ENCODE data around the gene NDUFB11. TPM values are rescaled to one million over a fixed set of nuclear protein-coding genes. Genes with fewer than 3 reads are reported as not detected.

The NDUFB11 gene
- 89.1 and 99.4 TPM in 2 replicates for total RNA-seq

DNA sequence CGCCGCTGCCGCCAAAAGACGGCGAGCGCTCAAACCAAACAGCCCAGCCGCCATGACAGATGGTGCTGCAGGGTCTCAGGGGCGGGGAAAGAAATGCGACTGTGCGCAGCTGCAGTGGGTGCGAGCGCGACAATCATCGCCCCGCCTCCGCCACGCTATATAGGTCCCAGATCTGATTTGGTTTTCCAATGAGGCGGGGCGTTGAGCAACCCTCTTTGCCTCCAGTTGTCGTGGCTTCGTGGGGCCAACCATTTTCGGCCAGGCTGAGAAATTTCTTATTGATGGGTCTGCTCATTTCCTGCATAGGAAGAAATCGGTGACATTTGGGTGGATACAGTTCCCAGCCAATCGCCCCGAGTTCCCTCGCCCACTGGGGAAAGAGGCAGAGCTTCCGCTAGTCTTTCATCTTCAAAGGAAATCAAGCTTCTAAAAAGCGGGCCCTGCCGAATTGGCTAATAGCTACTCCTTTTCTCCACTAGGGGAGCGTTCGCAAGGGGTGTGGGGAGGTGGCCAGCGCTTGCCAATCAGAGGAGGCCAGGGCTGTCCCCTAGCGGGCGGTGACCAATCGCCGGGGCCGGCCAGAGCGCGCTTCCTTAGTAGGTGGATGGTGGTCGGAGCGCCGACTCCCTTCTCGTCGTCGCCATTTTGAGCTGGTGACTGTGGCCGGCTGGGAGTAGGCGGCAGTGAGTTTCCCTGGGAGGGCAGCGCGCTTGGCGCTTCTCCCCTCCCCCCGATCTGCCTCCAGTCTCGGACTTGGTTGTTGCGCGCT is at the start of gene NDUFB11, which contains the start of gene RBM10:
NDUFB11 (minus strand) TSS at position 77 of the 769 bp plus-strand sequence; CDS start at position 54, 23 bp downstream.
RBM10 (plus strand) TSS at position 596 of the 769 bp plus-strand sequence. CDS start 2,261 bp downstream, outside the sequence.
- intact Hi-C loops (cut with micrococcal nuclease), result loop anchor here (1.0 to 5.0 kb wide), 11 partner anchors 16 to 692 kb away; partner anchors contain the start of genes CDK16, USP11, UXT and ZNF41

DNA sequence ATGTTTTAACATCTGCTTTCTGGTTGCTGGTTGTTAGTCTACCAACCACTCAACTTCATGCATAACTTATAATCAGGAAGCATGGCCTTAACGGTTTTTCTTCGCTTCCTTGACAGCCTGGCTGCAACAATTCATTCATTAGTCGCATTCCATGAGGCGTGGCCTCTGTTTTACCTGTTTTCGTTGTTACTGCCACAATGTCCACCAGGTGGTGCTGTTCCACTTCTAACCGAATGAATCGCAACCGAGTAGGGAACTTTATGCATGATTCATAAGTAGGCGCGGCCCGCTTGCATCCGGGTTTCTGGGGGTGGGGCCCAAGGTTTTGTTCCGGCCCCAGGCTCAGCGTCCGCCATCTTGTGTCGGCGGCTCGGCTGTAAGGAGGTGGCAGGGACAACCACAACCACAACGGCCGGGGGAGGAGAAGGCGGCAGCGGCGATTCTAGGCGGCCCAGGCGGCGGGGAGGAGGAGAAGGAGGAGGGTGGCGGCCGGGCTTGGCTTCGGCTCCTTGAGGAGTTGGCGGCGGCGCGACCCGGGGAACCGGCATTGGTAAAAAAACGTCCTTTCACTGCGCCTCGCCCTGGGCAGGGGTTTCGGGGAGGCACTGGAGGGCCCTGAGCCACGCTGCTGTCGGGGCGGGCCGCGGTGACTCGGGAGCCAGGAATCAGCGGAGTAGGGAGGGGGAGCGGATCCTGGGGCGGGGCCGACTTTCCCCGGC is 49.1 kb upstream of the NDUFB11 start, which contains the start of gene UBA1:
UBA1 (plus strand) TSS at position 355 of the 719 bp plus-strand sequence. CDS start 4,974 bp downstream, outside the sequence.
- intact Hi-C loops (cut with micrococcal nuclease), result loop anchor here (1.0 to 10.0 kb wide), 17 partner anchors 24 to 1331 kb away; partner anchors contain the start of genes ARAF, EBP, ELK1 and FTSJ1

DNA sequence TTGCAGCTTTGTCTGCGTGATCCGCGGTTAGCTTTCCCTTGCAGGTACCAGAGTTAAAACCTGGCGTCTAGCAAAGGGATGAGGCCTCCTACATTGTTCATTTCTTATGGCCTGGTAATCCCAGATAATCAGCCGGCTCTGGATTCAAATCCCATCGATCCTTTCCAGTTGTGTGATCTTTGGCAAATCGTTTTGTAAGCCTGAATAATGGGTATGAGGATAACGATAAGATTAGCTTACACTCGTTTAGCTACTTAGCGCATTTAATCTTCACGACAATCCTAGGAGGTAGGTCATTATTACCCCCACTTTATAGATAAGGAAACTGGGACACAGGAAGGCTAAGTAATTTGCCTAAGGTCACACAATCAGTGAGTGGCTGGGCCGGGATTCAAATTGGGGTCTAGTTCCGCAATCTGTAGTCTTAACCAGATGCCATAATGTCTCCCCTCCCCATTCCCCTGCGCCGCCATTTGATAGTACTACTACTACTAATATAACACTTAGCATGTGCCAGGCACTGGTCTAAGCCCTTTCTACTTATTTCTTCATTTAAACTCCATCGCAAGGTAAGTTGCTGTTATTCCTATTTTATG is 47.4 kb upstream of the NDUFB11 start:
- intact Hi-C loops (cut with micrococcal nuclease), result loop anchor here (2.0 to 10.0 kb wide), 4 partner anchors 280 to 1333 kb away; partner anchors contain the start of genes EBP, FTSJ1, JADE3 and ZNF81

DNA sequence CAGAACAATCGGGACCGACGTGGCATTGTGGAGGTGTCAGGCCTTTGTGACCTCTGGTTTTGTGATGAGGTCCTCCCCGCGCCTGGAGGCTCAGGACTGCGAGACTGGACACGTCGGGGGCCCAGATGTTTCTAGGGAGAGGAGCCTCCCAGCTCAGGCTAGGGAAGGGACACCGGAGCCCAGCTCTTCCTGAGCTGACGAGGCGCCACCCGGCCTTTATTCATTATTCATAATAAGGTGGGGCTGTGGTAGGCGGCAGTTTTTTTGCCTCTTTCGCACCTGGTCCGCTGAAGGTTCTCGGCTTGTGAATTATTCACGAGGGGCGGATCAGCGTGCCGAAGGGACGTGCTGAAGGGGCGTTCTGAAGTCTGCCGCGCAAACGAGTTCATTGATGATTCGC is 46.8 kb upstream of the NDUFB11 start:
- intact Hi-C loops (cut with micrococcal nuclease), result loop anchor here (5.0 to 10.0 kb wide), 3 partner anchors 279 to 1333 kb away; partner anchors contain the start of genes EBP, FTSJ1 and JADE3

DNA sequence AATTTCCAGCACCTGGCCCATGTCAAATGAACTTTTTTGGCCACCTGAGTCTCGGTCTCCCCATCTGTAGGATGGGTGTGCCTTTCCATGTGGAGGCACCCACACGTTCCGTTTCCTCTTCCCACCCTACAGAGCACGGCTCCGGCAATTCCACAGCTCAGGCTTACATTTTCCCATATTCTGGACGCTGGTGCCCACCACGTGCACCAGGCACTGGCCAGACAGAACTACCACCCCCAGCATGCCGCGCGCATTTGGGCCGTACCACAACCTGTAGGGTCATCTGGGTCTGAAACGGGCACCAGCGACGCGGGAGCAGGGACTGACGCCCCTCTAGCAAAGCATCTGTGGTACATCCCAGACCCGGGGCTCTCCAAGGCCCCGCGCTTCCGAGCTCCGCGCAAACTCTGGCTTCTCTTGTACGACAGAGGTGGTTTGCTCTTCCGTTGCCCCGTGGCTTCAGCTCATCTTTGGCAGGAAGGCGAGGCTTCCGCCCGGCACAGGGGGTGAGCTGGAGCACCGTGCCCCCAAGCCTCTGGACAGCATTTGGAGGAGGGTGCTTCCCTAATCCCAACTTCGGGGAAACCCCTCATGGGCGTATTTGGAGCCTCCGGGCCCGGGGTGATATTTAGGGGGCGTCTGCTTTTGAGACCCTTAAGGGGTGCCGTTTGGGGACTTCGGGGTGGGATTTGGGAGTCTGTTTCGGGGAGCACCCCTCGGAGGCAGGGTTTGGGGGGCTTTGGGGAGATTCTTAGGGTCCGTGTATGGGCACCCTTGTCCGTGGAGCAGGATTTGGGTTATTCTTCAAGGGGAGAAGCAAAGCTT is 46.2 kb upstream of the NDUFB11 start:
- intact Hi-C loops (cut with micrococcal nuclease), result loop anchor here (1.0 to 10.0 kb wide), 4 partner anchors 45 to 1334 kb away; partner anchors contain the start of genes EBP, FTSJ1, JADE3 and RBM10

DNA sequence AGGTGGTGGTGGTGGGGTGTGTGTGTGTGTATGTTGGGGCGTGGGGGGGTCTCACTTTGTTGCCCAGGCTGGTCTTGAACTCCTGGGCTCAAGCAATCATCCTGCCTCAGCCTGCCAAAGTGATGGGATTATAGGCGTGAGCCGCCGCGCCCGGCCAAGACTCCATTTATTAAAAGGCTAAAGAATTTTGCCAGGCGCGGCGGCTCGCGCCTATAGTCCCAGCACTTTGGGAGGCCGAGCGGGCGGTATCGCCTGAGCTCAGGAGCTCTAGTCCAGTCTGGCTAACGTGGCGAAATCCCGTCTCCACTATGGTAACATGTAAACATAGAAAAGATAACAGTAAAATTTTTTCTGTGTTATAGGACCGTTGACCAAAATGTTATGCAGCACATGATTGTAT is 45.4 kb upstream of the NDUFB11 start:
- intact Hi-C loops (cut with micrococcal nuclease), result loop anchor here (1.0 to 10.0 kb wide), 4 partner anchors 45 to 1335 kb away; partner anchors contain the start of genes EBP, FTSJ1, JADE3 and RBM10

DNA sequence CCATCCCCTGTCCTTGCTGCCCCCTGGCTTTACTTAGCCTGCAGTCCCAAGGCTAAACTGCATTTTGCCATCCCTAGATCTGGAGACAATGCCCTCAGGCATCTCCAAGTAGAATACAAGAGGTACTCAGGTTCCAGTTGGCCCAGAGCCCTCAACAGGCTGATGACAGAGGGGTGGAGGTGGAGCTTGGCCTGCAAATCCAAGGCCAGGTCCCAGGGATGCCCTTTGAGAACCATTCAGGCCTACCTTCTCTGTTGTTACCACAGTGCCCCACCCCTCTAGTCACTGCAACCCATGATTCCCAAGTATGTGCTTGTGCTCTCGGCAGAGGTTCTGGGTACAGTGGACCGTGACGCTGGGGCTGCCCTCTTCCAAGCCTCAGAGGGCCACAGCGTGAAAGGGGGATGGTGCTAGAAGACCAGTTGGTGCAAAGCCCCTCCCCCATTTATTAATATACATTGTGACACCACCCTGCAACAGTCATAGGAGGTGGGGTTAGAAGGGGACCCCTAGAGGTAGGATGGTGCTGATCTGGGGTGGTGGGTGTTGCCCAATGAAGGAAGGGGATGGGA is 42.7 kb upstream of the NDUFB11 start:
- intact Hi-C loops (cut with micrococcal nuclease), result no loop called here

DNA sequence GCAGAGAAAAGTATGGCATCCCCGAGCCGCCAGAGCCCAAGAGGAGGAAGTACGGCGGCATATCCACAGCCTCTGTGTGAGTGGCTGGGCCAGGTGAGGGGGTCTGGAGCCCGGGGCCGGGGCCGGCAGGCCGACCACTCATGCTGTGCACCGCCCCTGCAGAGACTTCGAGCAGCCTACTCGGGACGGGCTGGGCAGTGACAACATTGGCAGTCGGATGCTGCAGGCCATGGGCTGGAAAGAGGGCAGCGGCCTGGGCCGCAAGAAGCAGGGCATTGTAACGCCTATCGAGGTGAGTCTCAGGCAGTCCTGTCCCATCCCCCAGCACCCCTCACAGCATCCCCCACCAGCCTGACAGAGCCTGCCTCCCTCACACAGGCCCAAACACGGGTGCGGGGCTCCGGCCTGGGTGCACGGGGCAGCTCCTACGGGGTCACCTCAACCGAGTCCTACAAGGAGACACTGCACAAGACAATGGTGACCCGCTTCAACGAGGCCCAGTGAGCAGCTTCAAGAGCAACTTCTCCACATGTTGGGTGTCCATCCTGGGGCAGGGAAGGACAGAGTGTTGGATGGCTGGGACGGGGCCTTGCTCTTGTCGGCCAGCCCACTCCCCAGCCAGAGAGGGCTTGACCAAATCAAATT is 41.7 kb upstream of the NDUFB11 start:
- intact Hi-C loops (cut with micrococcal nuclease), result no loop called here

DNA sequence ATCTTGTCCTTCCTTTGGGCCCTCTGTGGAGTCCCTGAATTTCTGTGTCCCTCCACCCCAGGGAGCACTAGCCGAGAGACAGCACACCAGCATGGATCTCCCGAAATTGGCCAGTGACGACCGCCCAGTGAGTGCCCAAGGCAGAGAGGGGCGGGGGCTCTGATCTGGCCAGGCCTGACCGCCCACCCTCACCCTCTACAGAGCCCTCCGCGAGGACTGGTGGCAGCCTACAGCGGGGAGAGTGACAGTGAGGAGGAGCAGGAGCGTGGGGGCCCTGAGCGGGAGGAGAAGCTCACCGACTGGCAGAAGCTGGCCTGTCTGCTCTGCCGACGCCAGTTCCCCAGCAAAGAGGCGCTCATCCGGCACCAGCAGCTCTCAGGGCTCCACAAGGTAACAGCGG is 40.7 kb upstream of the NDUFB11 start:
- intact Hi-C loops (cut with micrococcal nuclease), result no loop called here

DNA sequence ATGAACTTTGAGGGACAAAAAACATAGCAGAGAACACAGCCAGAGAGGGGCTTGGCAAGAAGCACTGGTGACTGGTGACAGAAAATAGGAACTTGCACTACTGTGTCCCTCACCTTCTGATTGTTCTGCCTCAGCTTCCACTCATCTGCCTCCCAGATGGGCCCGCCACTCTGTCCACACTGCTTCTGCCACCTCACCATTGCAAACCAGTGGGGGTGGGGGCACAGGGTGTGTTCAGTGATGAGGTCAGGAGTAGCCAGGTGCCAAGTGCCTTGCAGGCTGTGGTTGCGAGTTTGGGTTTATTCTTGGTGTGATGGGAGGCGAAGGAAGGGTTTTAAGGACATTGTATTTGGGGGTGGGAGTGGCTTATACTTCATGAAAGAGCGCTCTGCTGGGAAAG is 40.0 kb upstream of the NDUFB11 start:
- intact Hi-C loops (cut with micrococcal nuclease), result no loop called here

DNA sequence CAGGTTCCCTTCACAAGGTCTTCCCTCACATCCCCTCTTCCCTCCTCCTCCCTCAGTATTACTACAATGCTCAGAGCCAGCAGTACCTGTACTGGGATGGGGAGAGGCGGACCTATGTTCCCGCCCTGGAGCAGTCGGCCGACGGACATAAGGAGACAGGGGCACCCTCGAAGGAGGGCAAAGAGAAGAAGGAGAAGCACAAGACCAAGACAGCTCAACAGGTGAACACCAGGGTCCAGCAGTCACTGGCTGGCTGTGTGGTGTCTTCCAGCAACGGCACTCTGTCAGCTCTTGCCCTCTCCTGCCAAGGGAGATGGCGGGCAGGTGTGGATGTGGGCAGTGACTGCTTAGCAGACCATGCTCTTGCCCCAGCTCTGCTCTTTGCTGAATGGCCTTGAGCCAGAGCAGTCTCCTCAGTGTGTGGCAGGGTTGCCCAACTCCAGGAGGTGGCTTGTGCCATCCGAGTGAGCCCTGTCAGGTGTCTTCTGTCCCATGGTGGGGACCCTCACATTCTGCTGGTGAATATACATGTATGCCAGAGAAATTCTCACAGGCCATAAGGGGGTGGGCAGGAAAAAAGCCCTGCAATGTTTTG is 37.7 kb upstream of the NDUFB11 start:
- intact Hi-C loops (cut with micrococcal nuclease), result no loop called here

DNA sequence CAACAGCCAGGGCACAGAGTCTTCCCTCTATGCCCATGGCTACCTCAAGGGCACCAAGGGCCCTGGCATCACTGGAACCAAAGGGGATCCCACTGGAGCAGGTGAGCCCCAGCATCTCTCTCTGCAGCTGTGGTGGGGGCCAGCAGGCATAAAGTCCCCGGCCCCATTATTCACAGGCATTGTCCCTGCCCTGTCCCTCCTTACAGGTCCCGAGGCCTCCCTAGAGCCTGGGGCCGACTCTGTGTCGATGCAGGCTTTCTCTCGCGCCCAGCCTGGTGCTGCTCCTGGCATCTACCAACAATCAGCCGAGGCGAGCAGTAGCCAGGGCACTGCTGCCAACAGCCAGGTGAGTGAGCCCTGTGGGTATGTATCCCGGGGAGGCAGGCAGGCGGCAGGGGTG is 36.8 kb upstream of the NDUFB11 start:
- intact Hi-C loops (cut with micrococcal nuclease), result no loop called here

DNA sequence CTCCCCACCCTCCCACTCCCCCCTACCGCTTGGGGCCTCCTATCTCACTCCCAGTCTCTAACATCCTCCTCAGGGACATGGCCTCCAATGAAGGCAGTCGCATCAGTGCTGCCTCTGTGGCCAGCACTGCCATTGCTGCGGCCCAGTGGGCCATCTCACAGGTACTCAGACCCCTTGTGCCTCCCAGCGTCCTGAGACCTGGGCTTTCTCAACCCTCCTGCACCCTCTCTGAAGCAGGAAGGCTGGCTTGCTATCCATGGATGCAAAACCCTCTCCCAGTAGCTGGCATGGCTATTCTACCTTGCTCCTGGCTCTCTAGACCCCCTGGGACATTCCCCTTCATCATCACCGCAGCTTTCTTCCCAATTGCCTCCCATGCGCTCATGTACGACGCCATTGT is 35.8 kb upstream of the NDUFB11 start:
- intact Hi-C loops (cut with micrococcal nuclease), result no loop called here

DNA sequence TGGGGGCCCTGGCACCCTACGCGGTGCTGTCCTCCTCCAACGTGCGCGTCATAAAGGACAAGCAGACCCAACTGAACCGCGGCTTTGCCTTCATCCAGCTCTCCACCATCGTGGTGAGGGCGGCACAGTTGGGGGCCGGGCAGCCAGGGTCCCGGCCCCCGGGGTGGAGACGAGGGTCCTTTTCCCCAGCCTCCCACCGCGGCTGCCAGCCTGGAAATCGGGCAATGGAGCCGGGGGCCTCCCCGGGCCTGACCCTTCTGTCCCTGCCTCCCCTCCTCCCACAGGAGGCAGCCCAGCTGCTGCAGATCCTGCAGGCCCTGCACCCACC is 35.4 kb upstream of the NDUFB11 start:
- intact Hi-C loops (cut with micrococcal nuclease), result no loop called here

DNA sequence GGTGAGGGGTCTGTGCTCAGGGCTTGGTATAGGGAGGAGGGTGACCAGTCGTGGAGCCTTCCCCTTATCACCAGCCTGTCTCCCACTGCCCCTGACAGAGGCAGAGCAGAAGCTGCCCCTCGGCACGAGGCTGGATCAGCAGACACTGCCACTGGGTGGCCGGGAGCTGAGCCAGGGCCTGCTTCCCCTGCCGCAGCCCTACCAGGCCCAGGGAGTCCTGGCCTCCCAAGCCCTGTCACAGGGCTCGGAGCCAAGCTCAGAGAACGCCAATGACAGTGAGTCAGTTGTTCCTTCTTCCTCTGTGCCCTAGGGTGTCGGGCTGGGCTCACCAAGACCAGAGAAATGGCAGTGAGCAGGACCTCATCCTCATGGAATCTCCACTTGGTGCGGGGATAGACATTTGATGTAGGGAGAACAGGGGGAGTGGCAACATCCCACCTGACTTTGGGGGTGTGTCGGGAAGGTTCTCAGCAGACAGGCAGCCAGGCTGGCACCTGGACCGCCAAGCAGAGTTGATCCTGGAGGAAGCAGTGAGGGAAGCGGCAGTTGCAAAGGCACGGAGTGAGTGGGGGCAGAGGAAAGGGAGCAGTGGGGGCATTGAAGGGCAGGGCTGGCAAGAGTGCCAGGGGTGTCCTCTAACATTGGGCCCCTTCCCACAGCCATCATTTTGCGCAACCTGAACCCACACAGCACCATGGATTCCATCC is 34.9 kb upstream of the NDUFB11 start:
- intact Hi-C loops (cut with micrococcal nuclease), result no loop called here

DNA sequence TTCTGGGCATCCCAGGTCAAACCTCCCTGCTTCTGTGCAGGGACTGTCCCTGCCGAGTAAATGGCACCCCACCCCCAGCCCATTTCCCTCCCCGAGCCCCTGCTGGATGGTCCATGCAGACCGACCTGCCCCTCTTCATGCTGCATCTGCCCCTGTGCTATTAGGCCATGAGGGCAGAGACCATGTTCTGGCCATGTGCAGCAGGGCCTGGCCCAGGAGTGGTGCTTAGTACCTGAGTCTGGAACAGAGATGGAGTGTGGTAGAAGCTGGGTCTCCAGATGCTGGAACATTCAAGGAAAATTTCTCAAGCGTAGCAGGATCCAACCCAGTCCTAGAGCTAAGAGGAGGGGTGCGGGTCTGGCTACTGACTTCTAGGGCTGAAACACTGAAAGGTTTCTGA is 33.8 kb upstream of the NDUFB11 start:
- intact Hi-C loops (cut with micrococcal nuclease), result no loop called here

DNA sequence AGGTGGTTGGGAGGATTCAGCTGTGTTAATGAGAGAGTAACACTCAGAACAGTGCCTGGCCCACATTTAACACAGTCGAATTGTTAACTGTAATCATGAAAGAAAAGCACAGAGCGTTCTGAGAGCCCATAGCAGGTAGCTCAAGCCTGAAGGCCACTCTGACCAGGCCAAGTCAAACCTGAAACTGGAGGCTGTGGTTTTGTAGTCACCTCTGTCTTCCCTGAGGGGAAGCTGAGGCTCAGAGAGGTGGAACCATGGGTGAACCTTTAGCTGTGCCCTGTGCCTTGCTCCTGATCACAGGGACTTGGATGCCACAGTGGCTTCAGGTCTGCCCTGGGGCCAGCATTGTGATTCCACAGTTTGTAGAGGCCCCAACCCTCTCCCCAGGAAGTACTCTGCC is 32.6 kb upstream of the NDUFB11 start:
- intact Hi-C loops (cut with micrococcal nuclease), result no loop called here

DNA sequence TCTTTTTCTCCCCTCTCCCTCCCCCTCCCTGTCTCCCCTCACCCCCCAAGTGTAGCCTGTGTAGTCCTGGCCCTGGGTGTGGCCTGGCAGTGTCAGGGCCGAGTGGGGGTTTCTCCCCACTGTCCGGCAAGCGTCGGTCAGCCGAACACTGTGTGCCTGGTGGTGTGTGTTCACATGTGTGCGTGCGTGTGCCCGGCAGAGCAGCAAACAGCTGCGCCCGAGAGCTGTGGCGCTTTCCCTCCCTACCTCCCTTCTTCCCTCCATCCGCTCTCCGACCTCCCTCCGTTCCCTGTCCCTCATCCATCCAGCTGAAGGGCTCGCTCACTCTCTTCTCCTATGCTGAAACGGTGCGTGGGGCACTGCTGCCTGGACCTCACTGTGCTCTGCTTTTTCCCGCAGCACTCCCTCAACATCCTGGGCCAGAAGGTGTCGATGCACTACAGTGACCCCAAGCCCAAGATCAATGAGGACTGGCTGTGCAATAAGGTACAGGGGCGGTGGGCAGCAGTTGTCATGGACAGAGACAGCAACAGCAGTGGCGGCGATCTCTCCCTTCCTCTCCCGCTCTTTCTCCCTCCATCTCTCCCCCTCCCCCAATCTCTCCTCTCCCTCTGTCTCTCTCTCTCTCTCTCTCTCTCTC is 31.7 kb upstream of the NDUFB11 start:
- intact Hi-C loops (cut with micrococcal nuclease), result no loop called here

All from T-helper 1 cell treated with Interleukin-12 subunit alpha and Interleukin-12 subunit beta and Interleukin-4 antibody, amounts not matched to agents 30 ng/mL and 1 ng/mL, for 36 hours (primary cell).